ENCODE results near the gene SMARCD2. TPM values are rescaled to one million over a fixed set of nuclear protein-coding genes. Genes with fewer than 3 reads are reported as not detected.
A peak's percentile ranks its signal among the peaks of the same experiment; 100 is the strongest.

Gene SMARCD2
- total RNA-seq, 2 donors from 2014 or later: 68.8 to 82.1 TPM

DNA sequence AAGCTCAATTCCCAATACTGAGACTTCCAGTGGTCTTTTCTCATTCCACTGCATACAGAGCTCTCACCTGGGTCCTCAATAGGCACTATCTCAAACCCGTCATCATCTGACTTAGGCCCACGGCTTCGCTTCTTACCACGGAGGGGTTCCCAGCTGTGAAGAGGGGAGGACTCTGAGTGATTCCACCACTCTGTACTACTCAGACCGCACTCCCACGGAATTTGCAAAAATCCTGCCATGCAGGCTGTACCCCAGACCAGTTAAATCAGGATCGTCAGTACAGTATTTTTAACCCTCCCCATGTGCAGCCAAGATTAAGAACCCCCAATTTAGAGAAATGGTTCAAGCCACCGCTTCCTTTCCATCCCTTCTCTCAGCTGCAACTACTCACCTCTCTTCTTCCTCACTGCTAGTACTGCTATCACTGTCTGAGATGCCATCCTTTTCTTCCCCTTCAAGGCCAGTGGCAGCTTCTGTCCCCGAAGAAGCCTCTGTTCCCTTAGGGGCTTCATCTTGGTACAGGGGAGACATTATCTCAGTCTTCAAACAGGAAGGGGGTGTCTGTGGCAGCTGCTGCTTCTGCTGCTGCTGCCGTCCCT lies 21.4 kb downstream of the SMARCD2 start:
- Mint-ChIP-seq H3K27me3 (ENCODE audit: insufficient read depth) (no peaks in the 10 kb centered on the region), H3K27ac (peak overlapping the region; percentile 22), H3K9me3 (no peaks in the 10 kb centered on the region), H3K4me3 (no peak overlapping the region), H3K4me1 (peaks cover 3% of the 10 kb centered on the region), H3K36me3 (ENCODE audit: low read depth) (peaks cover 92% of the 10 kb centered on the region)
- Histone ChIP-seq H3K36me3 (ENCODE audit: control insufficient read depth, insufficient read depth, low read length) (peaks cover 96% of the 10 kb centered on the region), H3K4me1 (ENCODE audit: control insufficient read depth, insufficient read depth, low read length) (no peaks in the 10 kb centered on the region), H3K9me3 (ENCODE audit: control insufficient read depth, low read length) (no peaks in the 10 kb centered on the region), H3K27me3 (ENCODE audit: control insufficient read depth, insufficient read depth, low read length, poor library complexity, severe bottlenecking) (no peaks in the 10 kb centered on the region), H3K27ac (ENCODE audit: low read depth, low read length) (no peak overlapping the region), H3K9ac (ENCODE audit: extremely low read depth, low read length, poor library complexity, severe bottlenecking) (no peak overlapping the region), H3K4me3 (ENCODE audit: low read length) (no peak overlapping the region)
- no peak for DNase-seq
- WGBS, 2 experiments (ENCODE audit: insufficient coverage in 1 of 2, insufficient read length in 1 of 2): 92 to 95% methylated on average over 10 of the region's 10 CpGs
- TF ChIP-seq CTCF (conservative IDR thresholded peaks at IDR 0.05): no peak

- Histone ChIP-seq H3K9me3 (ENCODE audit: control insufficient read depth, low read length) (no peaks in the 10 kb centered on the region), H3K4me3 (ENCODE audit: low read length) (no peak overlapping the region), H3K9ac (ENCODE audit: extremely low read depth, low read length, poor library complexity, severe bottlenecking) (no peak overlapping the region), H3K36me3 (ENCODE audit: control insufficient read depth, insufficient read depth, low read length) (peaks cover 97% of the 10 kb centered on the region), H3K27me3 (ENCODE audit: control insufficient read depth, insufficient read depth, low read length, poor library complexity, severe bottlenecking) (no peaks in the 10 kb centered on the region), H3K27ac (ENCODE audit: low read depth, low read length) (no peak overlapping the region), H3K4me1 (ENCODE audit: control insufficient read depth, insufficient read depth, low read length) (no peaks in the 10 kb centered on the region)
- H3K36me3 Mint-ChIP-seq (ENCODE audit: low read depth): peaks cover 93% of the 10 kb centered on the region
- H3K4me1 Mint-ChIP-seq: no peaks in the 10 kb centered on the region
- H3K9me3 Mint-ChIP-seq: no peaks in the 10 kb centered on the region
- peak overlapping the region; percentile 52 for H3K27ac Mint-ChIP-seq
- DNase-seq: peak; percentile 53
- no peak for TF ChIP-seq CTCF (conservative IDR thresholded peaks at IDR 0.05)
- H3K27me3 Mint-ChIP-seq (ENCODE audit: insufficient read depth): no peaks in the 10 kb centered on the region
- no peak overlapping the region for H3K4me3 Mint-ChIP-seq
- 94 to 95% methylated on average over 16 to 21 of the region's 21 CpGs for WGBS, 2 experiments (ENCODE audit: insufficient coverage in 1 of 2, insufficient read length in 1 of 2)
Observed at GRCh38 chr17:63819585-63820537, 22.6 kb downstream of the SMARCD2 start.

- no peak overlapping the region for H3K27ac Mint-ChIP-seq
- no peaks in the 10 kb centered on the region for H3K27me3 Mint-ChIP-seq (ENCODE audit: insufficient read depth)
- H3K9ac ChIP-seq (ENCODE audit: extremely low read depth, low read length, poor library complexity, severe bottlenecking): no peak overlapping the region
- no peaks in the 10 kb centered on the region for H3K9me3 Mint-ChIP-seq
- TF ChIP-seq CTCF (conservative IDR thresholded peaks at IDR 0.05): no peak
- H3K4me1 Mint-ChIP-seq: peaks cover 3% of the 10 kb centered on the region
- H3K9me3 ChIP-seq (ENCODE audit: control insufficient read depth, low read length): no peaks in the 10 kb centered on the region
- H3K4me1 ChIP-seq (ENCODE audit: control insufficient read depth, insufficient read depth, low read length): no peaks in the 10 kb centered on the region
- DNase-seq: no peak
- H3K36me3 Mint-ChIP-seq (ENCODE audit: low read depth): peaks cover 93% of the 10 kb centered on the region
- 93 to 100% methylated on average over 4 to 6 of the region's 6 CpGs for WGBS, 2 experiments (ENCODE audit: insufficient coverage in 1 of 2, insufficient read length in 1 of 2)
- H3K4me3 ChIP-seq (ENCODE audit: low read length): no peak overlapping the region
- no peak overlapping the region for H3K27ac ChIP-seq (ENCODE audit: low read depth, low read length)
- H3K4me3 Mint-ChIP-seq: no peak overlapping the region
- peaks cover 96% of the 10 kb centered on the region for H3K36me3 ChIP-seq (ENCODE audit: control insufficient read depth, insufficient read depth, low read length)
- no peaks in the 10 kb centered on the region for H3K27me3 ChIP-seq (ENCODE audit: control insufficient read depth, insufficient read depth, low read length, poor library complexity, severe bottlenecking)
Observed at GRCh38 chr17:63819131-63819530, 23.4 kb downstream of the SMARCD2 start.
